Gastroesophageal sphincter (tissue), 3 donors: ENCODE data around the gene LPP.

Experiments used
- EP300 ChIP-seq: sonication (generic); formaldehyde crosslinking; IDR thresholded peaks from one replicate; pipeline ENCODE4 v1.6.1; 2017; ENCODE audit warnings: antibody characterized with exemption, mild to moderate bottlenecking
- POLR2A ChIP-seq, 2 donors: fragments of 450-650 bp; IDR thresholded peaks; one replicate each; pipeline ENCODE4 v1.6.1; 2017; ENCODE audit warnings: antibody characterized with exemption in 2 of 2, mild to moderate bottlenecking in 2 of 2, moderate library complexity in 1 of 2
- TF ChIP-seq, protein P1 (sequence below), 4 experiments: fragments of 200-600 bp in 2 of 4; fragments of 450-650 bp in 2 of 4; sonication (generic) in 1 of 4; IDR thresholded peaks; one replicate each; pipeline ENCODE4 v1.5.1; 2017 to 2019; ENCODE audit warnings: antibody characterized with exemption in 4 of 4, mild to moderate bottlenecking in 2 of 4, moderate library complexity in 2 of 4

DNA sequence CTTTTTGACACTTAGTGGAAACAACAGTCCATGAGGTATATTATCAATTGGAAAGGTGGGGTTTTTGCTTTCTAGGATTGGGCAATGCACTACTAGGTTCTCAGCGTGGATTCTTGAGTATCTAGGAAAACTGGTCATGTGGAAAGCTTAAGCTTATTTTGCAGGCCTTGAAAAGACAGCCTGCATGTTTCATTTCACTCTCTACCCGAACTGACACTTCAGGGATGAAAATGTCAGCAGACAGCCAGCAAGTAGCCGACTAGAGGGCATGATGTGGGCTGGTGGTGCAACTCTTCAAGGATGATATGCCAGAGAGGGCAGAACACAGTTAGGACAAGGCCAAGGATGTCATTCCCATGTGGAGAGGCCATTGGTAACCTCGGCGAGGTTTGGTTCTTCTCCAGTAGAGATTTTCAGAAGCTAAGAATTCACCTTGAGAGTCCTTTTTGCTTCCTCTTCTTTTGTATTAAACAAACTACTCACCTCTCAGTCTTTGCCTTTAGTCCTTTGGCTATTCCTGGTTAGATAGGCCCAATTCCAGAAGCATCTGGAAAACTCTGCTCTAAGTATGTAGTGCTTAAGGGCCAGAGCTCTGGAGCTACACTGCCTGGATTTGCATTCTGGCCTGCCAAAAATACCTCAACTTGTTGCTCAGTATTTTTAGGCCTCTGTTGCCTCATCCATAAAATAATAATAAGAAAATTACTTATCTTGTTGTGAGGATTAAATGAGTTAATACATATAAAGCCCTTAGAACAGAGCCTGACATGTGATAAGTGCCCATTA lies 17.9 kb downstream of the LPP start:
- TF ChIP-seq, protein P1, sequence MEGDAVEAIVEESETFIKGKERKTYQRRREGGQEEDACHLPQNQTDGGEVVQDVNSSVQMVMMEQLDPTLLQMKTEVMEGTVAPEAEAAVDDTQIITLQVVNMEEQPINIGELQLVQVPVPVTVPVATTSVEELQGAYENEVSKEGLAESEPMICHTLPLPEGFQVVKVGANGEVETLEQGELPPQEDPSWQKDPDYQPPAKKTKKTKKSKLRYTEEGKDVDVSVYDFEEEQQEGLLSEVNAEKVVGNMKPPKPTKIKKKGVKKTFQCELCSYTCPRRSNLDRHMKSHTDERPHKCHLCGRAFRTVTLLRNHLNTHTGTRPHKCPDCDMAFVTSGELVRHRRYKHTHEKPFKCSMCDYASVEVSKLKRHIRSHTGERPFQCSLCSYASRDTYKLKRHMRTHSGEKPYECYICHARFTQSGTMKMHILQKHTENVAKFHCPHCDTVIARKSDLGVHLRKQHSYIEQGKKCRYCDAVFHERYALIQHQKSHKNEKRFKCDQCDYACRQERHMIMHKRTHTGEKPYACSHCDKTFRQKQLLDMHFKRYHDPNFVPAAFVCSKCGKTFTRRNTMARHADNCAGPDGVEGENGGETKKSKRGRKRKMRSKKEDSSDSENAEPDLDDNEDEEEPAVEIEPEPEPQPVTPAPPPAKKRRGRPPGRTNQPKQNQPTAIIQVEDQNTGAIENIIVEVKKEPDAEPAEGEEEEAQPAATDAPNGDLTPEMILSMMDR (IDR thresholded peaks at IDR 0.05) = no peak
- TF ChIP-seq POLR2A (IDR thresholded peaks at IDR 0.05) (no peak), EP300 (no peak)
